GM21528 (cell line): ENCODE data around the gene OTULINL.
"Not testable (repeated sequence)": the region's sequence is repeated elsewhere in the genome, so short reads cannot be mapped to it uniquely, and the experiment has no call there.

Source experiments
- ATAC-seq: cut with Tn5 transposase; IDR thresholded peaks from one replicate; pipeline ENCODE4 v1.9.1; 2021; ENCODE audit warnings: mild to moderate bottlenecking, moderate library complexity; ENCODE audit not compliant: unreplicated experiment, low FRiP score

OTULINL gene

GRCh38 chr5:14581106-14581890, at the start of gene OTULINL:
Gene OTULINL, plus strand, starts transcription at chr5:14581792. Its CDS starts 103 bp downstream, at chr5:14581895.
- peak; percentile 98 for ATAC-seq

GRCh38 chr5:14532180-14532579, 49.4 kb upstream of the OTULINL start:
- no peak for ATAC-seq

GRCh38 chr5:14534773-14535172, 46.8 kb upstream of the OTULINL start:
- ATAC-seq, result no peak

- ATAC-seq, result no peak
Measured at GRCh38 chr5:14545308-14545707, 36.3 kb upstream of the OTULINL start.

- ATAC-seq, result no peak
Measured at GRCh38 chr5:14545862-14546261, 35.7 kb upstream of the OTULINL start.

GRCh38 chr5:14547666-14548065, 33.9 kb upstream of the OTULINL start:
- no peak for ATAC-seq

GRCh38 chr5:14551211-14551610, 30.4 kb upstream of the OTULINL start:
- no peak for ATAC-seq

- no peak for ATAC-seq
Measured at GRCh38 chr5:14552017-14552416, 29.6 kb upstream of the OTULINL start.

- not testable (repeated sequence) for ATAC-seq
Measured at GRCh38 chr5:14554288-14554687, 27.3 kb upstream of the OTULINL start.

- ATAC-seq, result no peak
Measured at GRCh38 chr5:14556015-14556414, 25.6 kb upstream of the OTULINL start.

- ATAC-seq, result no peak
Measured at GRCh38 chr5:14557203-14557770, 24.3 kb upstream of the OTULINL start.

GRCh38 chr5:14557791-14558415, 23.7 kb upstream of the OTULINL start:
- no peak for ATAC-seq

- no peak for ATAC-seq
Measured at GRCh38 chr5:14560091-14560595, 21.4 kb upstream of the OTULINL start.

GRCh38 chr5:14561741-14562140, 19.9 kb upstream of the OTULINL start:
- ATAC-seq, result no peak

- no peak for ATAC-seq
Measured at GRCh38 chr5:14568333-14568732, 13.3 kb upstream of the OTULINL start.

GRCh38 chr5:14569948-14570691, 11.5 kb upstream of the OTULINL start:
- ATAC-seq, result no peak

- no peak for ATAC-seq
Measured at GRCh38 chr5:14571901-14572300, 9.7 kb upstream of the OTULINL start.

GRCh38 chr5:14572385-14572784, 9.2 kb upstream of the OTULINL start:
- no peak for ATAC-seq

GRCh38 chr5:14572836-14573235, 8.8 kb upstream of the OTULINL start:
- no peak for ATAC-seq

- ATAC-seq, result no peak
Measured at GRCh38 chr5:14574096-14574495, 7.5 kb upstream of the OTULINL start.
